ENCODE results near the gene NAA25.
"Not testable (repeated sequence)": the region's sequence is repeated elsewhere in the genome, so short reads cannot be mapped to it uniquely, and the experiment has no call there.

NAA25 gene

DNA sequence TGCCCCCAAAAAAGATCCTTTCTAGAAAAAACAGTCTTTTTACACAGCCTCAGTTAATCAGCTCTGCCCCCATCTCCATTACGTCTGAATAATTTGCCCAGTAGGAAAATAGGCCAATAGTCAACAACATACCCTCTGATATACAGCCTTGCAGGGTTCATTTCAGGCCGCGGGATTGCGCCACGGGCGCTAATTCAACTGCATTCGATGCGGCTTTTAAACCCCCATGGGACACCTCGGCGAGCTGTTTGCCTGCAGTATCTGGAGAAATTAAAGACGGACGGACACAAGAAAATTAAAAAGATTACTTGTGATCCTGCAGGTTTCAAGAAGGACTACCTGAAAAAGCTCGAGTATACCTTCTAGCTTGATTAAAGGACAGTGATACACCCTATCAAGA is 59.2 kb downstream of the NAA25 start:
- no peak for DNase-seq

DNA sequence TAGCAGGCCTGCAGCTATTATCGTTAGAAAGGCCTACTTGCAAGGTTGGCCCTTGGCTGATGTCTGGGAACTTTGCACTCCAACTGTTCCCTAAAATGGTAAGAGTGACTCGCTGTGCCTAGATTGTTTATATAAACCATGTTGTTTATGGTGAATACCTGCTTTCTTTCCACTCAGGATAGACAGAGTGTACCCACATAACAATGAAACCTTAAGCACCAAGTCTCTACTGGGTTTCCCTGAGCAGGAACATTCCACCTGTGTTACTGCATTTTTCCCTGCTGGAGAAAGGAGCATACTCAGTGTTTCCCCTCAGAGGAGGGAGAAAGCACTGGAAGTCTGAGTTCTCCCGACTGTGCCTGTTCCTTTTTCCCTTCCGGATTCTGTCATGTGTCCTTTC is 62.6 kb downstream of the NAA25 start:
- DNase-seq = no peak

DNA sequence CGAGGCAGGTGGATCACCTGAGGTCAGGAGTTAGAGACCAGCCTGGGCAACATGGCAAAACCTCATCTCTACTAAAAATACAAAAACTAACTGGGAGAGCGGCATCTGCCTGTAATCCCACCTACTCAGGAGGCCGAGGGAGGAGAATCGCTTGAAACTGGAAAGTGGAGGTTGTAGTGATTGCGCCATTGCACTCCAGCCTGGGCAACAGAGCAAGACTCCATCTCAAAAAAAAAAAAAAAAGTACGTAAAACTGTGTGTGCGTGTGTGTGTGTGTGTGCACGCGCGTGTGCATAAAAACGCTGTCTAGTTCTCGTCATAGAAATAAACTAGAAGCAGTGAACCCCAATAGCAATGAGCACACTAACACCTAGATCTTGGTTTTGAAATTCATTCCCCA is 72.0 kb downstream of the NAA25 start:
- not testable (repeated sequence) for DNase-seq

DNA sequence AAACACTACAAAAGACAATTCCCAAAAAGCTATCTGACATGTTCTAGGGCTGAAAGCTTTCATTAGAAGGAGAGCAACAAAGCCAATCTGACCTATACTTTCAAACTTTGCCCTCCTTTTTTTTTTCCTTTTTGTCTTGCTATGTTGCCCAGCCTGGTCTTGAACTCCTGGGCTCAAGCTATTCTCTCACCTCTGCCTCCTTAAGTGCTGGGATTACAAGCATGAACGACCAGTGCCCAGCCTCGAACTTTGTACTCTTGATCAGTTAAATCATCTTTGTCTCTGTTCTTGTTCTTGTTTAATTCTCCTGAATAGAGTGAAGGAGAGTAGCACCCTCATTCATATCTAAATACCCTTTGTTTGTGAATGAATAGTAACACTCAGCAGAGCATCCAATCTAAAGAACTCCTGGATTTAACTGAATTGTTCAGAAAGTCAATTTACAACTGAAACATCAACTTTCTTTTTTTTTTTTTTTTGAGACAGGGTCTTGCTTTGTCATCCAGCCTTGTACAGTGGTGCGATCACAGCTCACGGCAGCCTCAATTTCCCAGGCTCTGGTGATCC is 73.3 kb downstream of the NAA25 start:
- DNase-seq = no peak

GRCh38 chr12:112032292-112032691 is 76.3 kb downstream of the NAA25 start:
- DNase-seq = no peak

- DNase-seq = no peak
Measured at GRCh38 chr12:112031472-112031871, 77.1 kb downstream of the NAA25 start.

DNA sequence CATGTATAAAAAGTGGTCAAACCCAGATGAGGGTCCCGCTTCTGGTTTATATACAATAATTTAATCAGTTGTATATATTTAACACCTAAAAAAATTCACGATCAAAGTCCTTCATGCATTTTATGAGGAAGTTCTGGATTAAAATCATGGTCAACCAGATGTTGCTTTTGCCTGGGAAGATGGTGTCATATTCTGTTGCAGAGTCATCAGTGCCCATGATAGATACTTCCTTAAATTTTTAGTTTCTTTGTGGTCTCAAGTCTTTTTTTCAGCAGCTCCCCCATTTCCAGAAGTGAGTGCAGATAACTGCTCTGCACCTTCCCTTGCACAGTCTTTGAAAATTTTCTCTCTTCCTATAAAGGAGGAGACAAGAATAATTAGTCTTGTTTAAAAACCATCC is 79.3 kb downstream of the NAA25 start:
- DNase-seq = no peak

- peak; percentile 33 for DNase-seq
Measured at GRCh38 chr12:112025808-112026375, 82.7 kb downstream of the NAA25 start.

DNA sequence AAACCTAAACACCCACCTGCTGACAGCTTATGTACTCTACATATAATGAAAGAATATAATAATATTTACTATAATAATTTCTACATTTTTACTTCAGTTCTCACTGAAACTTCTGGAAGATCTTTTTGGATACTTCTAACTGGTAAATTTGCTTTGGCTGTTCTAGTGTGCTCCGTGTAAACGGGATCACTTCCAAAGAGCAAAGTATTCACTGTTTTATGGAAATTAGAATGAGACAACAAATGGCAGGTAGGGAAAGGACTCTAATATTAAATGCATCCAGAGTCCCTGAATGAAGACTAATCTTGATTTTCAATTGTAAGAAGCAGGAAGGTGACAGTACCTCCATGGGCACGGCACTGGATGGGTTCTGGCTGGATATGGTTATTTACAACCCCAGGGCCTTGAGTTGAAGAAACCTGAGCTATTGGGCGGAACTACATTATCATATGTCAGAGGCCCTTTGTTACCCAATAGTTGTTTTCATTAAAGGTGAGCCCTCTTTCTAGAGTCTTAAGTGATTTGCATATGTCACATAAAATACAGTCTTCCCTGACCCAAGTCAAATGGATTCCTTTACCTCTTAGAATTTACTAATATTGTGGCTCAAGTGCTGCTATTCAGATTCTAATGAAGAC is 84.7 kb downstream of the NAA25 start:
- DNase-seq = no peak

DNA sequence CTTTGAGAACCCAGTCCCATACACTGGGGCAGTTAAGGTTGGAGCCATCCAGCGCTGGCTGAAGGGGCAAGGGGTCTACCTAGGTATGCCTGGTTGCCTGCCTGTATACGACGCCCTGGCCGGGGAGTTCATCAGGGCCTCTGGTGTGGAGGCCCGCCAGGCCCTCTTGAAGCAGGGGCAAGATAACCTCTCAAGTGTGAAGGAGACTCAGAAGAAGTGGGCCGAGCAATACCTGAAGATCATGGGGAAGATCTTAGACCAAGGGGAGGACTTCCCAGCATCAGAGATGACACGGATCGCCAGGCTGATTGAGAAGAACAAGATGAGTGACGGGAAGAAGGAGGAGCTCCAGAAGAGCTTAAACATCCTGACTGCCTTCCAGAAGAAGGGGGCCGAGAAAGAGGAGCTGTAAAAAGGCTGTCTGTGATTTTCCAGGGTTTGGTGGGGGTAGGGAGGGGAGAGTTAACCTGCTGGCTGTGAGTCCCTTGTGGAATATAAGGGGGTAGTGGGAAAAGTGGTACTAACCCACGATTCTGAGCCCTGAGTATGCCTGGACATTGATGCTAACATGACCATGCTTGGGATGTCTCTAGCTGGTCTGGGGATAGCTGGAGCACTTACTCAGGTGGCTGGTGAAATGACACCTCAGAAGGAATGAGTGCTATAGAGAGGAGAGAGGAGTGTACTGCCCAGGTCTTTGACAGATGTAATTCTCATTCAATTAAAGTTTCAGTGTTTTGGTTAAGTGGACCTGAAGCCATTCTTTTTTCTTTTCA is 86.2 kb downstream of the NAA25 start:
- no peak for DNase-seq

DNA sequence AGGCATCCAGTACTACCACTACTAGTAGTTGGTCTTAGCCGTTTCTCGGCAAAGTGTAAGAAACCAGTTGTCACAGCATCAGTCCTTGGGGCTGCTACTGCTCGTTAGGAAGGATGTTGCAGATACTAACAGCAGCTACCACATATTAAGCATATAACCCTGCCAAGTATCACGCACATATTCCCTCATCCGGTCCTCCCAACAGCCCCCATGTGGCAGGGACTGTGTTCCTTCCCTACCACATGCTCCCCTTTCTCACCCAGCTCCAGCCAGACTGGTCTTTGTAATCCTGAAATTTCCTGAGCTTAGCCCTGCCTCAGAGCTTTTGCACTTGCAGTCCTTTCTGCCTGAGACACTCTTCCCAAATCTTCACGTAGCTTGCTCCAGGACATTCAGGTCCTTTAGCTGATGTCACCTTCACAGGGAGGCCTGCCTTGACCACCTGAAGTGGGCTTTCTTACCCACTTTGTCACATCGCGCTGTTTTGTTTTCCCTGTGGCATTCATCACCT is 87.6 kb downstream of the NAA25 start:
- no peak for DNase-seq

DNA sequence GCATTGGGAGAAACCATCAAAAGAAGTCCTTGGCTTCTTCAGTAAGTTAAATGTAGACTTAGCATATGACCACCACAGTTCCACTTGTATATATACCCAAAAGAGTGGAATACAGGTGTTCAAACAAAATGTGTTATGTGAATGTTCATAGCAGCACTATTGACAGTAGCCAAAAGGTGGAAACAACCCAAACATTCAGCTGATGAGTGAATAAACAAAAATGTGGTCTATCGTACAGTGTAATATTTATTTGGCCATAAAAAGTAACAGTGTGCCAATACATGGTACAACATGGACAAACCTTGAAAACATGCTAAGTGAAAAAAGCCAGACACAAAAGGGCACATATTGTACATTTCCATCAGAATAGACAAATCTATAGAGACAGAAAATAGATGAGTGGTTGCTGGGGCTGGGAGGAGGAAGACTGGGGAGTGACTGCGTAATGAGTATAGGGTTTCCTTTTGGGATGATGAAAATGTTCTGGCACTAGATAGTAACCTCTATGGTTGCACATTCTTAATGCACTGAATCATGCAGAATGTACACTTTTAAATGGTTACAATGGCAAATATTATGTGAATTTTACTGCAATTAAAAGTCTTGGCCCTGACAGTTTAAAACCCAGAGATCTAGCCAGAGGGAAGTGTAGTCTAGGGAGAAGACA is 89.9 kb downstream of the NAA25 start:
- no peak for DNase-seq

GRCh38 chr12:112017041-112017440 is 91.5 kb downstream of the NAA25 start:
- no peak for DNase-seq

DNA sequence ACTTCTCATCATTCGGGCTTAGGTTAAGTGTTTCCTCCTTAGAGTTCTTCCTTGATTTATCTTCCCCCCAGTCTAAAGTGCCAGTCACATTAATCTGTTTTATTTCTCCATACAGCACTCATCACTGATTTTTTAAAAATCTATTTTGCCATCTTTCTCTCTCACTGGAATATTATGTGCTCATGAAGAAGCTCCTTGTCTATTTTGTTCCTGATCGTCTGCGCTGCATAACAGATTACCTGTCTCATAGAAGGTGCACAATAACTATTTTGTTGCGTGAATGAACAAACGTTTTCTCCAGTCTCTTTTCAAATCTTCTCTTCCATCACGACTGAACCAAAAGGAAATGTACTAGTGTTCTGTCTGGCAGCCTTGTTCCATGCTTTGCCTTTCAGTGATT is 92.6 kb downstream of the NAA25 start:
- no peak for DNase-seq

- peak; percentile 82 for DNase-seq
Measured at GRCh38 chr12:112013601-112014402, 94.8 kb downstream of the NAA25 start.

DNA sequence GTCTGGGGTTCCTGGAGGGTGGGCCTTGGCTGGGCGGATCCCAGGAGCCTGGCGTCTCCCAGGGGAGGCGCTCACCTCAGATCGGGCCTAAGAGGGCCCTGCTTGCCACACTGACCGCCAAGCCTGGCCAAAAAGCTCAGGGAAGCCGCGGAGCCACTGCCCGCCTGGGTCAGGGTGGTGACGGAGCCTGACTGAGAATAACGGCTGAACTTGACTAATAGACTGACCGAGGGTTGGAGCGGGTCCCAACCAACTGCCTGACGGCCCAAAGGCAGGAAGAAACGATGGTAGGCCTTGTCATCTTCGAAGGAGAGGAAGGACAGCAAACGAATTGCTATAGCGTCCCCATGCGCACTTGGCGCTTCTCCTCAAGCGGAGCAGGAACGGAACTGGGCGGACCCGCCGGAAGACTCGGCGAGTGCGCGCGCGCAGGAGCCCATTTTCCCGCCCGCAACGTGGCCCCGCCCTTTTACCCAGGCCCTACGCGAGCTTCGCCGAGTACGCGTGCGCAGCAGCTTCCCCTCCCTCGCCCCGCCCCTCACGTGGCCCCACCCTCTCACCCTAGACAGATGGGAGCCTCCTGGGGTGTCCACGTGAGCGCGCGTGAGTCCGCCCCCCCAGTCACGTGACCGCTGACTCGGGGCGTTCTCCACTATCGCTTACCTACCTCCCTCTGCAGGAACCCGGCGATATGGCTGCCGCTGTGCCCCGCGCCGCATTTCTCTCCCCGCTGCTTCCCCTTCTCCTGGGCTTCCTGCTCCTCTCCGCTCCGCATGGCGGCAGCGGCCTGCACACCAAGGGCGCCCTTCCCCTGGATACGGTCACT is 95.6 kb downstream of the NAA25 start, which contains the start of the genes ERP29 and TMEM116:
ERP29 (plus strand) TSS at position 652 of the 826 bp plus-strand sequence; CDS start at position 692, 40 bp downstream.
TMEM116 (minus strand) TSS at position 391 of the 826 bp plus-strand sequence. CDS start 7,895 bp downstream, outside the sequence.
- peak; percentile 100 for DNase-seq

- DNase-seq = no peak
Measured at GRCh38 chr12:112011685-112012084, 96.9 kb downstream of the NAA25 start.

- no peak for DNase-seq
Measured at GRCh38 chr12:112010415-112011344, 97.9 kb downstream of the NAA25 start.

GRCh38 chr12:112009596-112009995 is 99.0 kb downstream of the NAA25 start:
- DNase-seq = not testable (repeated sequence)

DNA sequence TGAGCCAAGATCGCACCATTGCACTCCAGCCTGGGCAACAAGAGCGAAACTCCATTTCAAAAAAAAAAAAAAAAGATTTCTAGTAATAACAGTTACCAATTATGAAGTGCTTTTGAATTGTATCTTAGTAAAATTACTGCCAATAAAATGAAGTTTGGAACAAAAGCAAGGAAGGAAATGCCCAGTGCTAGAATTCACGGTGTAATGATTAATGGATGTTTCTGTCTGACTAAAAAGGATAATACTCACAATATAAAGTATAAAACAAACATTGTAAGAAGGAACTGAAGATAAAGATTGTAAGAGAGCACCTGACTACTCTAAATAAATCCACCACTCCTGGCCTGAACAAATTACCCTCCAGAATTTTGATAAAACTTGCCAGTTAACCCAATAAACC is 99.7 kb downstream of the NAA25 start:
- DNase-seq = no peak
